HG02763 (cell line): Measurements from ENCODE around the gene SP9.
"Not testable (repeated sequence)": the region's sequence is repeated elsewhere in the genome, so short reads cannot be mapped to it uniquely, and the experiment has no call there.

Experiments used
- ATAC-seq: cut with Tn5 transposase; IDR thresholded peaks from one replicate; pipeline ENCODE4 v1.9.1; 2021; ENCODE audit warnings: mild to moderate bottlenecking, moderate library complexity; ENCODE audit not compliant: unreplicated experiment

Gene SP9

DNA sequence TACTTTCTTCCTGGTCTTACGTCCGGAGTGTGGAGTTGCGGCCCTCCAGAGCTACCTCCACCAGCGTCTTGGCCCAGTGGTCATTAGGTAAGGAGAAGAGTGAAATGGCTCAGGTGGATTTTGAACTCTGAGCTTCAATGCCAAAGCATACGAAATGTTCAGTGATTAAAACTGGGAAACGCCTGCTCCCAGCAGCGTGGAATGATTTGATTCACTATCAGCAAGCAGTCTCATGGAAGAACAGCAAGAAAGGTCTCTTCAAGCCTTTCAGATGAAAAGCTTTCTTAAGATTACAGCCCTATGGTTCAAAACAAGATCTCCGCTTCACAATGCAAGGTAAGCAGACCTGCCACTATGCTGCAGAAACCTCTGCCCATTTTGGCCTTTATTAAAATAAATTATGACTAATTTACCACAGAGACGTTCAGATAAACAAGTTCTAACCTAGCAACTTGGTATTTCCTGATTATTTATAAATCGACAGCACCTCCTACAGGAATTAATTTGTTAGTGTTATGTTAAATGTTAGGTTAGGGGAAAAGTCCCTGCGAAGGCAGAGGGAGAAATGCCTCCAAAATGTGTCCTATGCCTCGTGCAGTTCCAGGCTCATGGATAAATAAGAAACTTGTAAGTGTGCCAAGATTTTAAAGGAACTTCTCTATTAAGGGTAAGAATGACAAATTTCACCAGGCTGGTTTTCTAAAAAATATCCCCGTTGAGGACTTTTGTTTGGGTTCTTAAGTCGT is 10.1 kb downstream of the SP9 start:
- ATAC-seq, result no peak

DNA sequence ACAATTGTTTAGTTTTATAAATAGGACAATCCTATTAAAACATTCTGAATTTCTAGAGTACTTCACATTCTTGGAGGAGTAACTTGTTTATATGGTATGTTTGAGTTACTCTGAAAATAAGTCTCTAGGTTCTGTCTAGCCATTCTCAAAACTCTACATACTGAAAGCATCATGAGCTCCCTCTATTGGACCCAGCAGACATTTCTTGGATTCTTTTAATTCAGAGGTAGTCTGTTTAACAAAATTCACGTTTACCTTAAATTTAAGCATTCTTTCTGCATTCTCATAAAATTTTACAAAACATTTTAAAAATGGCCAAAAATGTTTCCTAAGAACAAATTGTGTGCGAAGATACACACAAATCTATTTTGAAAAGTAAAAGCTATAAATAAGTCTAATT is 15.3 kb downstream of the SP9 start:
- no peak for ATAC-seq

DNA sequence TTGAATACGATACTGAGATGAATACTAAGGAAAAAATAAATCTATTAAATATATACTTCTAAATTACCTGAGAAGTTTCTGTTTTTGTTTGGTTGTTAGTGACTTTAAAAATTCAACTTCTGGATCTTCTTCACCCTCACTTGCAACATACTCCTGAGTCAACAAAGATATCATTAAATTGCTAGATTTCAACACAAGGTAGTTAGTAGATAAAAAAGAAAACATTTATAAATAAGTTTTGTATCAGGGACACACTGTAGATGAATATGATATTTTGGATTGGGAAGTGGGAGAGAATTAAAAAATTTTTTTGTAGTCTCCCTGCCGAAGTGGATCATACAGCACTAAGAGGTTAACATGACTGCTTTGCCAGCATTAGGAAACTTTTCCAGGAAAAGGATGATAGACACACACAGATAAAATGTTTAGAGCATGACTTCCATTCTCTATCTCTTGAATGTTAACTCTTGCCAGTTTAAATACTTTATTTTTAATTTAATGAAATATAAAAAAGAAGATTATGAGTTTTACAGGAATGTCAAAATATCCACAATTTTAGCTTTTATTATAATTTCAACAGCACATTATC is 15.9 kb downstream of the SP9 start:
- no peak for ATAC-seq

DNA sequence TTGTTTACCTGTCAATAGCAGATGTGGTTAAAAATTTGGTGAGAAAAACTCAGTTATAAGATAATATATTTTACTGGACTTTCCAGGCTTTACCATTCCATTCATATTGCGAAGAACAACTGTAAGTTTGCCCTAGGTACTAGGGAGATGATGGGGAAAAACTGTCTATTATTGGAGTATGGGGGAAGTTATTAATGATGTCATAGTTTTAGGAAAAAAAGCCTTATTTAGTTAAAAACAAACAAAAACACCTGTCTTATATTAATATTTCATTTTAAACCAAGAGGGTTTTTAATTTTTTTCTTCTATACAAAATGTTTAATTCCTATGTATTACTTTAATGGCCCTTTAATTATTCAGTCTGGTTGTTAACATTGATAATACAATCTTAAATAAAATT is 18.2 kb downstream of the SP9 start:
- ATAC-seq, result no peak

GRCh38 chr2:174356347-174356746 is 21.6 kb downstream of the SP9 start:
- ATAC-seq, result no peak

DNA sequence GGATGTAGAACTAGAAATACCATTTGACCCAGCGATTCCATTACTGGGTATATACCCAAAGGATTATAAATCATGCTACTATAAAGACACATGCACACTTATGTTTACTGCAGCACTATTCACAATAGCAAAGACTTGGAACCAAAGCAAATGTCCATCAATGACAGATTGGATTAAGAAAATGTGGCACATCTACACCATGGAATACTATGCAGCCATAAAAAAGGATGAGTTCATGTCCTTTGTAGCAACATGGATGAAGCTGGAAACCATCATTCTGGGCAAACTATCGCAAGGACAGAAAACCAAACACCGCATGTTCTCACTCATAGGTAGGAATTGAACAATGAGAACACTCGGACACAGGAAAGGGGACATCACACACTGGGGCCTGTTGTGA is 24.9 kb downstream of the SP9 start:
- not testable (repeated sequence) for ATAC-seq

GRCh38 chr2:174362949-174363348 is 28.2 kb downstream of the SP9 start:
- ATAC-seq, result no peak

GRCh38 chr2:174363492-174364225 is 28.9 kb downstream of the SP9 start:
- not testable (repeated sequence) for ATAC-seq

DNA sequence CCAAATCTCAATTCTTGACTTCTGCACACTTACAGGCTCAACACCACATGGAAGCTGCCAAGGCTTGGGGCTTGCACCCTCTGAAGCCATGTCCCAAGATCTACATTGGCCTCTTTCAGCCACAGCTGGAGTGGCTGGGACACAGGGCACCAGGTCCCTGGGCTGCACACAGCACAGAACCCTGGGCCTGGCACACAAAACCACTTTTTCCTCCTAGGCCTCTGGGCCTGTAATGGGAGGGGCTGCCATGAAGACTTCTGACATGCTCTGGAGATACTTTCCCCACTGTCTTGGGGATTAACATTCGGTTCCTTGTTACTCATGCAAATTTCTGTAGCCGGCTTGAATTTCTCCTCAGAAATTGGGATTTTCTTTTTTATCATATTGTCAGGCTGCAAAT is 29.9 kb downstream of the SP9 start:
- ATAC-seq, result no peak

DNA sequence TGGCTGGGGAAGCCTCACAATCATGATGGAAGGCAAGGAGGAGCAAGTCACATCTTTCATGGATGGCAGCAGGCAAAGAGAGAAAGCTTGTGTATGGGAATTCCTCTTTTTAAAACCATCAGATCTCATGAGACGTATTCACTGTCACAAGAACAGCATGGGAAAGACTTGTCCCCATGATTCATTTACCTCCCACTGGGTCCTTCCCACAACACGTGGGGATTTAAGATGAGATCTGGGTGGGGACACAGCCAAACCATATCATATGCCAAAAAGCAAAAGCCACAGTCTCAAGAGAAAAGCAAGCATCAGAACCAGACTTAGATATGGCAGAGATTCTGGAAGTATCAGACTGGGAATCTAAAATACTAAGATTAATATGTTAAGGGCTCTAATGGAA is 30.8 kb downstream of the SP9 start:
- ATAC-seq, result no peak

DNA sequence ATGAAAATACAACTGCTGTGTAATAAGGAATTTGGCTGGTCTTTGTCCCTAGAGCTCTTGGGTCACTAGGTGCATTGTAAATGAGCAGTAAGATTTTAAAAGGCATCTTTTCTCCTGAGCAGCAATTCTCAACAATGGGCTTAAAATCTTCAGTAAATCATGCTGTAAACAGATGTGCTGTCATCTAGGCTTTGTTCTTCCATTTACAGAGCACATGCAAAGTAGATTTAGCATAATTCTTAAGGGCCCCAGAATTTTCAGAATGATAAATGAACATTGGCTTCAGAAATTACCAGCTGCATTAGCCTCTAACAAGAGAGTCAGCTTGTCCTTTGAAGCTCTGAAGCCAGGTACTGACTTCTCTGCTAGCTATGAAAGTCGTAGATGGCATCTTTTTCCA is 33.9 kb downstream of the SP9 start:
- no peak for ATAC-seq

DNA sequence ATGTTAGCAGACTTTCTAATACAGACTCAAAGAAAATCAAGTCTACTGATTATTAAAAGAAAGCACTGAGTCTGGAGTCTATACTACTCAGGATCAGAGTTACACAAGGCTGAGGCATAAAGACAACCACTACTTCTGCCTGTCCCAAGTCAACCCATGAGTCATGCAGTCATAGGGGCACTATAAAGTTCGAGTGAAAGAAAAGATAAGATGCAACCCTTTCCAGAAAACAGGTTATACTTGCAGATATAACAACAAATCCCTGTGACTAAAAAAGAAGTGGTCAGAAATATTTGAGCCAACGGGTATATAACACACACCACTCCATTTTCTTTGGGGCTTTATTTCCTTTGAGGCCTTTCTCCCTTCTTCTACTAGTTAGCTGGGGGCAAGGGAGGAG is 42.2 kb downstream of the SP9 start:
- ATAC-seq, result no peak

DNA sequence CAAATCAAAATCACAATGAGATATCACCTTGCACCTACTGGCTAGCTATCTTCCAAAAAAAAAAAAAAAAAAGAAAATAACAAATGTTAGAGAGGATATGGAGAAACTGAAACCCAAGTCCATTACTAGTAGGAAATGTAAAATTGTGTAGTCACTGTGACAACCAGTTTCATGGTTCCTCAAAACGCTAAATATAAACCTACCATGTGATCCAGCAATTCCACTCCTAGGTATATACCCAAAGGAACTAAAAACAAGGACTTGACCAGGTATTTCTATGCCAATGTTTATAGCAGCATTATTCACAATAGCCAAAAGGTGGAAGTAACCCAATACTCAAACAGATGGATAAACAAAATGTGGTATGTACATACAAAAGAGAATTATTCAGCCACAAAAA is 49.0 kb downstream of the SP9 start:
- no peak for ATAC-seq

GRCh38 chr2:174385201-174385600 is 50.4 kb downstream of the SP9 start:
- no peak for ATAC-seq
